Stomach (tissue), 4 donors: ENCODE results near the gene FAM83F.

Source experiments
- POLR2A ChIP-seq, 4 donors: fragments of 450-650 bp; IDR thresholded peaks; one replicate each; pipeline ENCODE4 v1.6.1; 2016; ENCODE audit warnings: antibody characterized with exemption in 4 of 4, control low read depth in 2 of 4, mild to moderate bottlenecking in 1 of 4, moderate library complexity in 1 of 4
- TF ChIP-seq, protein P1 (sequence below), 7 experiments: fragments of 450-650 bp in 4 of 7; fragments of 200-600 bp in 3 of 7; sonication (generic) in 3 of 7; IDR thresholded peaks; one replicate each; pipeline ENCODE4 v1.5.1; 2016 to 2019; ENCODE audit warnings: antibody characterized with exemption in 7 of 7, control low read depth in 2 of 7, mild to moderate bottlenecking in 1 of 7

DNA sequence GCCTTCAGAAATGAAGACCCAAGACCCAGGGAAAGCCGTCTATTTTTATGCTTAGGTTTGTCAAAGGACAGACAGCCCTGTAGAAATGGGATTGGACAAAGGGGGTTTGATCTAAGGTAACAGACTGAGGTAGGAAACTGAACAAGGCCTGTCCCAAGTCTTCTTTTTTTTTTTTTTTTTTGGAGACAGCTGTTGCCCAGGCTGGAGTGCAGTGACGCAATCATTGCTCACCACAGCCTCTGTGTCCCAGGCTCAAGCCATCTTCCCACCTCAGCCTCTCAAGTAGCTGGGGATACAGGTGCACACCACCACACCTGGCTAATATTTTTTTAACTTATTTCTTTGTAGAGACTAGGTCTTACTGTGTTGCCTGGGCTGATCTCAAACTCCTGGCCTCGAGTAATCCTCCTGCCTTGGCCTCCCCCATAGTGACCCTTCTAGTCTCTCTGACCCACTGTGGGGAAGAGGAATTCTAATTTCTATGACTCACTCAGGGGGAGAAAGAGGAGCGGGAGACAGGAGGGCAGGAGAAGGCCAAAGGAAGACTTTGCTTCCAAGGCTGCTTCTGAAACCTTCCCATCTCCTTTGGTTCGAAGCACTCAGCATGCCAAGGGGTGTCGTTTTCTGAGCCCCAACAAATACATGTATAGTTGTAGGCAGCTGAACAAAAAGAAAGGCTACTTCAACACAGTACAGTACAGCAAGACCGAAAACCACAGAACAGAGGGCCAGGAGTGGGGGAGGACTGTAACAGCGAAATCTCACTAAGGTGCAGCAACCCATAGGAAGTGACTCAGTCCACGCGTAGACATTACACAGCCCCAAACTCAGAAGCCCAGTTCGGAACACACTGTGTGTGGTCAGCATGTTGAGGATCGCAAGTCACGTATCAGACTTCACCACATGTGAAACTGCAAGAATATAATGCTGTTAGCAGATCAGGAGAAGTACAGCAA, 33.7 kb upstream of the FAM83F start:
- no peak for TF ChIP-seq POLR2A (IDR thresholded peaks at IDR 0.05)
- TF ChIP-seq, protein P1, sequence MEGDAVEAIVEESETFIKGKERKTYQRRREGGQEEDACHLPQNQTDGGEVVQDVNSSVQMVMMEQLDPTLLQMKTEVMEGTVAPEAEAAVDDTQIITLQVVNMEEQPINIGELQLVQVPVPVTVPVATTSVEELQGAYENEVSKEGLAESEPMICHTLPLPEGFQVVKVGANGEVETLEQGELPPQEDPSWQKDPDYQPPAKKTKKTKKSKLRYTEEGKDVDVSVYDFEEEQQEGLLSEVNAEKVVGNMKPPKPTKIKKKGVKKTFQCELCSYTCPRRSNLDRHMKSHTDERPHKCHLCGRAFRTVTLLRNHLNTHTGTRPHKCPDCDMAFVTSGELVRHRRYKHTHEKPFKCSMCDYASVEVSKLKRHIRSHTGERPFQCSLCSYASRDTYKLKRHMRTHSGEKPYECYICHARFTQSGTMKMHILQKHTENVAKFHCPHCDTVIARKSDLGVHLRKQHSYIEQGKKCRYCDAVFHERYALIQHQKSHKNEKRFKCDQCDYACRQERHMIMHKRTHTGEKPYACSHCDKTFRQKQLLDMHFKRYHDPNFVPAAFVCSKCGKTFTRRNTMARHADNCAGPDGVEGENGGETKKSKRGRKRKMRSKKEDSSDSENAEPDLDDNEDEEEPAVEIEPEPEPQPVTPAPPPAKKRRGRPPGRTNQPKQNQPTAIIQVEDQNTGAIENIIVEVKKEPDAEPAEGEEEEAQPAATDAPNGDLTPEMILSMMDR (IDR thresholded peaks at IDR 0.05), result no peak
